ENCODE data around the gene FBXL19.
"Not testable (repeated sequence)": the region's sequence is repeated elsewhere in the genome, so short reads cannot be mapped to it uniquely, and the experiment has no call there.

The FBXL19 gene

DNA sequence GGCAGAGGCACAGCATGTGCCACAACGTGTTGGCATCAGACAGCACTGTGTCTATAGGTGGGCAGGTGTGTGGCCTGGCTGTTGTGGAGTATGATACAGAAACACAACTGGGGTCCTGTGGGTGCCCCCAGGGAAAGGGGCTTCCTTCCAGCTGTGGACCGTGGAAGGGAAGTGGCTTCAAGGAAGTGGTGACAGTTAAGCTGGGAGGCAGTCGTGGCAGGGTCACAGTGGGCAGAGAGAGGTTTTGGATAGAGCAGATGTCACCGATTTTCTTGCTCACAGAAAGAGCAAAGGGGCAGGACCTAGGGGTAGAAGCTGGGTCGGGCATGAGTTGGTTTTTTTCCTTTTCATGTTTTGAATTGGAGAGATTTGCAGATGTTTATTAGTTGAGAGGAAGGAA lies 14.3 kb downstream of the FBXL19 start:
- DNase-seq: no peak
- intact Hi-C loops (cut with DNase I; ENCODE audit: low total_unique reads): no loop called here
- peak overlapping the region; percentile 57 to 70 for H3K27ac ChIP-seq
- peaks cover 0 to 62% (median 13%) of the 10 kb centered on the region in 3 donors for H3K36me3 ChIP-seq
- H3K4me3 ChIP-seq: no peak overlapping the region
- peaks cover 0 to 18% (median 7%) of the 10 kb centered on the region in 4 donors for H3K4me1 ChIP-seq
- TF ChIP-seq CTCF (IDR thresholded peaks at IDR 0.05): no peak
- H3K27me3 ChIP-seq: no peaks in the 10 kb centered on the region
- no peaks in the 10 kb centered on the region for H3K9me3 ChIP-seq

GRCh38 chr16:30939571-30939970 lies 16.2 kb downstream of the FBXL19 start:
- H3K27ac ChIP-seq: not testable (repeated sequence)
- H3K36me3 ChIP-seq: peaks cover 0 to 59% (median 10%) of the 10 kb centered on the region in 3 donors

DNA sequence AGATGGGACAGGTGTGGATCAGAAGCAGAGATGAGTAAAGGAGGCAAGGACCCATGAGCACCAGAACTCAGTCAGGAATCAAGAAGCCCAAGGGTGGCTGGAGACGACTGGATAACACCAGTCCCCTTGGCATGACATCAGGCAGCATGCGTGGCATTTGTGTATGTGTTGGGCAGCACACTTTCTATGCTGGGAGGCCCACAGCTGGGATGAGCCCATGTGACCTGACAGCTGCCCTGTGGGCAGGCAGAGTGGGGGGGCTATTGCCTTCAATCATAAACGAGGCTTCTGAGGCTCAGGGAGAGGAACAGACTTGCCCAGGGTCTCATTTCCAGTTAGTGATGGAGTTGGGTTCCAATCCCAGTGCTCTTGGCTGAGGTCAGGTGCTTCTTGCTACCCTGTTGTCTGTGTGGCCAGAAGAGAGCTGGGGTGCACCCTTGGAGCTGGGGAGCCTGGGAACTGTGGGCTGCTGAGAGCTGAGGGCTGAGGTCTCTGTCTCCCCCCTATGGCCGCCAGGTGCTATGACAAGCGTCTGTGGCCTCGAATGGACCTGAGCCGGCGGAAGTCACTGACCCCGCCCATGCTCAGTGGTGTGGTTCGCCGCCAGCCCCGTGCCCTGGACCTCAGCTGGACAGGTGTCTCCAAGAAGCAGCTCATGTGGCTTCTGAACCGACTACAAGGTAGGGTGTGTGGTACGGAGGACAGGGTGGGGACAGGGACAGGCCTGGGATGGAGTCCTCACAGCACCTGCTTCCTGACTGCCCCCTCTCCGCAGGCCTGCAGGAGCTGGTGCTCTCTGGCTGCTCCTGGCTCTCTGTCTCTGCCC lies 18.4 kb downstream of the FBXL19 start:
- H3K4me1 ChIP-seq: peaks cover 0 to 18% (median 7%) of the 10 kb centered on the region in 4 donors
- H3K4me3 ChIP-seq: no peak overlapping the region
- DNase-seq: peak in 1 of 2 donors; percentile 80
- H3K36me3 ChIP-seq: peaks cover 0 to 54% (median 14%) of the 10 kb centered on the region in 3 donors
- no peak overlapping the region for H3K27ac ChIP-seq
- TF ChIP-seq CTCF (IDR thresholded peaks at IDR 0.05): peak; percentile 74 to 89
- no peaks in the 10 kb centered on the region for H3K9me3 ChIP-seq
- intact Hi-C loops (cut with DNase I; ENCODE audit: low total_unique reads): no loop called here
- H3K27me3 ChIP-seq: no peaks in the 10 kb centered on the region

More at GRCh38 chr16:30939571-30939970, 16.2 kb downstream of the FBXL19 start:
- H3K9me3 ChIP-seq; H3K4me3 ChIP-seq; intact Hi-C loops (cut with DNase I; ENCODE audit: low total_unique reads); DNase-seq; H3K27me3 ChIP-seq: not testable (repeated sequence)
- peaks cover 0 to 18% (median 7%) of the 10 kb centered on the region in 4 donors for H3K4me1 ChIP-seq

- no peaks in the 10 kb centered on the region for H3K9me3 ChIP-seq
- no peaks in the 10 kb centered on the region for H3K27me3 ChIP-seq
- DNase-seq: no peak
- H3K36me3 ChIP-seq: peaks cover 0 to 53% (median 18%) of the 10 kb centered on the region in 3 donors
- TF ChIP-seq CTCF (IDR thresholded peaks at IDR 0.05): no peak
- no peak overlapping the region for H3K4me3 ChIP-seq
- no peak overlapping the region for H3K27ac ChIP-seq
- H3K4me1 ChIP-seq: peaks cover 0 to 17% (median 7%) of the 10 kb centered on the region in 4 donors
- intact Hi-C loops (cut with DNase I; ENCODE audit: low total_unique reads): no loop called here
Measured at GRCh38 chr16:30942426-30942806, 19.0 kb downstream of the FBXL19 start.

DNA sequence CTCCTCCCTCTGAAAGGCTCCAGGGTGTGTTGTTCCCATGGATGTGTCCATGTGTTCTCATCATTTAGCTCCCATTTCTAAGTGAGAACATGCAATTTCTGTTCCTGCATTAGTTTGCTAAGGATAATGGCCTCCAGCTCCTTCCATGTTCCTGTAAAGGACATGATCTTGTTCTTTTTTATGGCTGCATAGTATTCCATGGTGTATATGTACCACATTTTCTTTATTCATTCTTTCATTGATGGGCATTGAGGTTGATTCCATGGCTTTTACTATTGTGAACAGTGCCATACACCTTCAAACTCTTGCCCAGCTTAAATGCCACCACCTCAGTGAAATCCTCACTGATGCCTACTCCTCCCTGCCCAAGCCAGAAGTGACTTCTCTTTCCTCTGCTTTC lies 21.0 kb downstream of the FBXL19 start:
- H3K4me1 ChIP-seq: peaks cover 0 to 19% (median 11%) of the 10 kb centered on the region in 4 donors
- H3K27me3 ChIP-seq: no peaks in the 10 kb centered on the region
- no peak overlapping the region for H3K4me3 ChIP-seq
- TF ChIP-seq CTCF (IDR thresholded peaks at IDR 0.05): no peak
- intact Hi-C loops (cut with DNase I; ENCODE audit: low total_unique reads): no loop called here
- H3K27ac ChIP-seq: no peak overlapping the region
- H3K36me3 ChIP-seq: peaks cover 0 to 51% (median 18%) of the 10 kb centered on the region in 3 donors
- no peak for DNase-seq
- no peaks in the 10 kb centered on the region for H3K9me3 ChIP-seq
